Measurements from ENCODE around the gene GLOD5.
A peak's percentile ranks its signal among the peaks of the same experiment; 100 is the strongest.
"Not testable (repeated sequence)": the region's sequence is repeated elsewhere in the genome, so short reads cannot be mapped to it uniquely, and the experiment has no call there.

The GLOD5 gene

GRCh38 chrX:48793935-48794334, 32.4 kb downstream of the GLOD5 start:
- DNase-seq (ENCODE audit: low read depth in 2 of 2) = no peak

GRCh38 chrX:48794340-48794910, 32.9 kb downstream of the GLOD5 start:
- no peak for DNase-seq (ENCODE audit: low read depth in 2 of 2)

- DNase-seq (ENCODE audit: low read depth in 2 of 2) = no peak
These were observed 33.5 kb downstream of the GLOD5 start for GRCh38 chrX:48794911-48795515.

- DNase-seq (ENCODE audit: low read depth in 2 of 2) = no peak
These were observed 36.8 kb downstream of the GLOD5 start for GRCh38 chrX:48798318-48798717.

GRCh38 chrX:48800574-48801279, 39.2 kb downstream of the GLOD5 start:
- no peak for DNase-seq (ENCODE audit: low read depth in 2 of 2)

- peak; percentile 81 to 82 for DNase-seq (ENCODE audit: low read depth in 2 of 2)
These were observed 39.9 kb downstream of the GLOD5 start, which contains the start of gene HDAC6 for GRCh38 chrX:48801280-48802088. Gene HDAC6 (plus strand): TSS chrX:48802067. CDS start chrX:48802693, 626 bp downstream.

GRCh38 chrX:48802089-48802904, 40.8 kb downstream of the GLOD5 start:
- peak; percentile 6 to 15 for DNase-seq (ENCODE audit: low read depth in 2 of 2)

GRCh38 chrX:48802905-48803200, 41.3 kb downstream of the GLOD5 start:
- no peak for DNase-seq (ENCODE audit: low read depth in 2 of 2)

GRCh38 chrX:48806081-48806480, 44.5 kb downstream of the GLOD5 start:
- DNase-seq (ENCODE audit: low read depth in 2 of 2) = no peak

- no peak for DNase-seq (ENCODE audit: low read depth in 2 of 2)
These were observed 52.1 kb downstream of the GLOD5 start for GRCh38 chrX:48813644-48814043.

GRCh38 chrX:48814722-48815121, 53.2 kb downstream of the GLOD5 start:
- DNase-seq (ENCODE audit: low read depth in 2 of 2) = no peak

GRCh38 chrX:48815266-48815665, 53.7 kb downstream of the GLOD5 start:
- no peak for DNase-seq (ENCODE audit: low read depth in 2 of 2)

GRCh38 chrX:48816014-48816810, 54.7 kb downstream of the GLOD5 start:
- DNase-seq (ENCODE audit: low read depth in 2 of 2) = no peak

- DNase-seq (ENCODE audit: low read depth in 2 of 2) = no peak
These were observed 56.6 kb downstream of the GLOD5 start for GRCh38 chrX:48818098-48818497.

GRCh38 chrX:48818866-48819265, 57.3 kb downstream of the GLOD5 start:
- no peak for DNase-seq (ENCODE audit: low read depth in 2 of 2)

- not testable (repeated sequence) for DNase-seq (ENCODE audit: low read depth in 2 of 2)
These were observed 57.8 kb downstream of the GLOD5 start for GRCh38 chrX:48819394-48819793.

GRCh38 chrX:48823053-48823452, 61.5 kb downstream of the GLOD5 start:
- no peak for DNase-seq (ENCODE audit: low read depth in 2 of 2)
